COLO829 (cell line): ENCODE data around the gene PLXNA4.

Experiments
- DNase-seq: peaks from one replicate; pipeline ENCODE4 v3.0.0; 2012; ENCODE audit warnings: low spot score

The PLXNA4 gene

GRCh38 chr7:132528695-132529094, 47.6 kb downstream of the PLXNA4 start:
- DNase-seq, result no peak

GRCh38 chr7:132527467-132528410, 48.5 kb downstream of the PLXNA4 start:
- DNase-seq, result no peak

- no peak for DNase-seq
Measured at GRCh38 chr7:132526111-132526740, 50.0 kb downstream of the PLXNA4 start.

- no peak for DNase-seq
Measured at GRCh38 chr7:132521423-132521822, 54.8 kb downstream of the PLXNA4 start.

- DNase-seq, result no peak
Measured at GRCh38 chr7:132520591-132521280, 55.5 kb downstream of the PLXNA4 start.

- no peak for DNase-seq
Measured at GRCh38 chr7:132519936-132520335, 56.3 kb downstream of the PLXNA4 start.

- no peak for DNase-seq
Measured at GRCh38 chr7:132518839-132519173, 57.5 kb downstream of the PLXNA4 start.

- DNase-seq, result peak; percentile 58
Measured at GRCh38 chr7:132518102-132518838, 58.0 kb downstream of the PLXNA4 start.

GRCh38 chr7:132516042-132516840, 60.0 kb downstream of the PLXNA4 start:
- DNase-seq, result no peak

- no peak for DNase-seq
Measured at GRCh38 chr7:132515181-132515580, 61.1 kb downstream of the PLXNA4 start.

GRCh38 chr7:132514430-132514829, 61.8 kb downstream of the PLXNA4 start:
- no peak for DNase-seq

- no peak for DNase-seq
Measured at GRCh38 chr7:132511921-132512320, 64.3 kb downstream of the PLXNA4 start.

GRCh38 chr7:132511387-132511786, 64.9 kb downstream of the PLXNA4 start:
- no peak for DNase-seq

GRCh38 chr7:132509643-132510042, 66.6 kb downstream of the PLXNA4 start:
- DNase-seq, result no peak

GRCh38 chr7:132508724-132509353, 67.4 kb downstream of the PLXNA4 start:
- no peak for DNase-seq

GRCh38 chr7:132504852-132505251, 71.4 kb downstream of the PLXNA4 start:
- DNase-seq, result no peak

GRCh38 chr7:132504071-132504470, 72.2 kb downstream of the PLXNA4 start:
- DNase-seq, result no peak

GRCh38 chr7:132503415-132503814, 72.9 kb downstream of the PLXNA4 start:
- DNase-seq, result no peak

GRCh38 chr7:132501956-132502355, 74.3 kb downstream of the PLXNA4 start:
- no peak for DNase-seq

GRCh38 chr7:132500727-132501440, 75.4 kb downstream of the PLXNA4 start:
- no peak for DNase-seq
